ENCODE results near the gene EPHB3.

The EPHB3 gene

DNA sequence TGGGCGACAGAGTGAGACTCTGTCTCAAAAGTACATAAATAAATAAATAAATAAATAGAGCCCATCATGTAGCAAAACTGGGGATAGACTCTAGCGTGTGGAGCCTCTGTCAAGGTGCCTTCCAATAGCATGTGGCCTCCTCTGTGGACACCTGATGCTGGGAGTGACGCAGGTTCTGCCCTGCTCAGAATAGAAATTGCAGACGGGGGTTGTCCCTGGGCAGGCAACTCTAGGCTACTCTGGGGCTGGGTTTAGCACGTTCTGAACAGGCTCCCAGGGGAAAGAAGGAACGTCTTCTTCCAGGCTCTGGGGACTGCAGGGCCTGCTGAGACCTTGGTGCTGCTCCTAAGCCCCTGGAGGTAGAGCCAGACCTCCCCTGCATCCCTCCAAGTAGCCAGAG lies 65.3 kb downstream of the EPHB3 start:
- no peak for DNase-seq (ENCODE audit: low spot score)

- DNase-seq (ENCODE audit: low spot score) = no peak
These were observed 68.1 kb downstream of the EPHB3 start for GRCh38 chr3:184629555-184630160.

GRCh38 chr3:184630861-184631471 lies 69.4 kb downstream of the EPHB3 start:
- no peak for DNase-seq (ENCODE audit: low spot score)

GRCh38 chr3:184631472-184631861 lies 69.9 kb downstream of the EPHB3 start:
- DNase-seq (ENCODE audit: low spot score) = no peak
